OCI-LY1 (cell line): ENCODE measurements around the gene ETV1.

Experiments used
- H2AFZ ChIP-seq: fragments of 200-600 bp; sonication (generic), shearing (Covaris generic); 2 replicates; pipeline ENCODE4 v1.6.0; 2014; ENCODE audit warnings: antibody characterized with exemption, mild to moderate bottlenecking, low read length
- H3F3A ChIP-seq: fragments of 200-600 bp; sonication (generic), shearing (Covaris generic); 2 replicates; pipeline ENCODE4 v1.6.0; 2014; ENCODE audit warnings: mild to moderate bottlenecking, antibody characterized with exemption, low read length, moderate library complexity; ENCODE audit not compliant: insufficient read depth
- H3K27ac ChIP-seq: fragments of 200-600 bp; sonication (generic); 2 replicates; pipeline ENCODE4 v1.5.1; 2014; ENCODE audit warnings: low read length, mixed run types, mild to moderate bottlenecking, low read depth; ENCODE audit not compliant: poor library complexity, severe bottlenecking
- H3K27me3 ChIP-seq: fragments of 200-600 bp; sonication (generic); 2 replicates; pipeline ENCODE4 v1.6.0; 2014; ENCODE audit warnings: antibody characterized with exemption, mild to moderate bottlenecking, low read length, moderate library complexity; ENCODE audit not compliant: insufficient read depth
- H3K36me3 ChIP-seq: fragments of 200-600 bp; sonication (generic); 2 replicates; pipeline ENCODE4 v1.6.1; 2014; ENCODE audit warnings: mild to moderate bottlenecking, antibody characterized with exemption, low read length, moderate library complexity, mixed read lengths; ENCODE audit not compliant: insufficient read depth
- H3K4me1 ChIP-seq: fragments of 200-600 bp; sonication (generic); 2 replicates; pipeline ENCODE4 v1.5.1; 2014; ENCODE audit warnings: mild to moderate bottlenecking, low read length, moderate library complexity; ENCODE audit not compliant: insufficient read depth, severe bottlenecking
- H3K4me2 ChIP-seq: fragments of 200-600 bp; sonication (generic), shearing (Covaris generic); 2 replicates; pipeline ENCODE4 v1.6.1; 2014; ENCODE audit warnings: low read length
- H3K4me3 ChIP-seq: fragments of 200-600 bp; sonication (generic); 2 replicates; pipeline ENCODE4 v1.5.1; 2014; ENCODE audit warnings: low read length, low read depth, mild to moderate bottlenecking, mixed read lengths; ENCODE audit not compliant: poor library complexity, severe bottlenecking
- H3K79me2 ChIP-seq: fragments of 200-600 bp; shearing (Covaris generic); 2 replicates; pipeline ENCODE4 v1.6.1; 2016; ENCODE audit warnings: mixed run types, low read length, mixed read lengths; ENCODE audit not compliant: insufficient read depth
- H3K9ac ChIP-seq: fragments of 200-600 bp; sonication (generic), shearing (Covaris generic); 2 replicates; pipeline ENCODE4 v1.6.1; 2014; ENCODE audit warnings: mild to moderate bottlenecking, low read length, mixed read lengths
- H3K9me2 ChIP-seq: fragments of 200-600 bp; sonication (generic), shearing (Covaris generic); 2 replicates; pipeline ENCODE4 v1.6.1; 2014; ENCODE audit warnings: low read depth, mild to moderate bottlenecking, low read length, mixed read lengths
- H3K9me3 ChIP-seq: fragments of 200-600 bp; shearing (Covaris generic); 2 replicates; pipeline ENCODE4 v1.6.1; 2014; ENCODE audit warnings: low read length, mixed read lengths
- H4K20me1 ChIP-seq: fragments of 200-600 bp; sonication (generic), shearing (Covaris generic); 2 replicates; pipeline ENCODE4 v1.6.0; 2016; ENCODE audit warnings: mild to moderate bottlenecking, low read length; ENCODE audit not compliant: insufficient read depth
- EZH2 ChIP-seq: fragments of 200-600 bp; sonication (generic), shearing (Covaris generic); IDR thresholded peaks from 2 replicates; pipeline ENCODE4 v1.8.0; 2017; ENCODE audit warnings: borderline replicate concordance, mixed run types, mild to moderate bottlenecking, antibody characterized with exemption, low read length, moderate library complexity, mixed read lengths
- TF ChIP-seq, protein P1 (sequence below): fragments of 200-600 bp; sonication (generic), shearing (Covaris generic); IDR thresholded peaks from 2 replicates; pipeline ENCODE4 v1.5.1; 2017; ENCODE audit warnings: mild to moderate bottlenecking, antibody characterized with exemption, low read length, moderate library complexity, mixed read lengths

ETV1 gene

GRCh38 chr7:13948019-13948801 lies 41.3 kb downstream of the ETV1 start:
- H3F3A ChIP-seq: no peaks in the 10 kb centered on the region
- no peaks in the 10 kb centered on the region for H3K9me2 ChIP-seq
- H4K20me1 ChIP-seq: no peaks in the 10 kb centered on the region
- 0 out of 2 replicates have a peak, but pooled peaks cover under 1% of the 10 kb centered on the region for H3K9me3 ChIP-seq
- H3K4me2 ChIP-seq: peak overlapping the region; percentile 63
- H3K4me3 ChIP-seq: peak overlapping the region; percentile 19
- H3K9ac ChIP-seq: peak overlapping the region; percentile 31
- no peaks in the 10 kb centered on the region for H3K79me2 ChIP-seq
- H3K36me3 ChIP-seq: no peaks in the 10 kb centered on the region
- peaks cover 85% of the 10 kb centered on the region for H3K4me1 ChIP-seq
- H3K27me3 ChIP-seq: no peaks in the 10 kb centered on the region
- peak overlapping the region; percentile 43; the same call in 1 of the 2 replicates for H2AFZ ChIP-seq
- peak overlapping the region; percentile 90 for H3K27ac ChIP-seq
- no peak for TF ChIP-seq EZH2
- TF ChIP-seq, protein P1, sequence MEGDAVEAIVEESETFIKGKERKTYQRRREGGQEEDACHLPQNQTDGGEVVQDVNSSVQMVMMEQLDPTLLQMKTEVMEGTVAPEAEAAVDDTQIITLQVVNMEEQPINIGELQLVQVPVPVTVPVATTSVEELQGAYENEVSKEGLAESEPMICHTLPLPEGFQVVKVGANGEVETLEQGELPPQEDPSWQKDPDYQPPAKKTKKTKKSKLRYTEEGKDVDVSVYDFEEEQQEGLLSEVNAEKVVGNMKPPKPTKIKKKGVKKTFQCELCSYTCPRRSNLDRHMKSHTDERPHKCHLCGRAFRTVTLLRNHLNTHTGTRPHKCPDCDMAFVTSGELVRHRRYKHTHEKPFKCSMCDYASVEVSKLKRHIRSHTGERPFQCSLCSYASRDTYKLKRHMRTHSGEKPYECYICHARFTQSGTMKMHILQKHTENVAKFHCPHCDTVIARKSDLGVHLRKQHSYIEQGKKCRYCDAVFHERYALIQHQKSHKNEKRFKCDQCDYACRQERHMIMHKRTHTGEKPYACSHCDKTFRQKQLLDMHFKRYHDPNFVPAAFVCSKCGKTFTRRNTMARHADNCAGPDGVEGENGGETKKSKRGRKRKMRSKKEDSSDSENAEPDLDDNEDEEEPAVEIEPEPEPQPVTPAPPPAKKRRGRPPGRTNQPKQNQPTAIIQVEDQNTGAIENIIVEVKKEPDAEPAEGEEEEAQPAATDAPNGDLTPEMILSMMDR: no peak

DNA sequence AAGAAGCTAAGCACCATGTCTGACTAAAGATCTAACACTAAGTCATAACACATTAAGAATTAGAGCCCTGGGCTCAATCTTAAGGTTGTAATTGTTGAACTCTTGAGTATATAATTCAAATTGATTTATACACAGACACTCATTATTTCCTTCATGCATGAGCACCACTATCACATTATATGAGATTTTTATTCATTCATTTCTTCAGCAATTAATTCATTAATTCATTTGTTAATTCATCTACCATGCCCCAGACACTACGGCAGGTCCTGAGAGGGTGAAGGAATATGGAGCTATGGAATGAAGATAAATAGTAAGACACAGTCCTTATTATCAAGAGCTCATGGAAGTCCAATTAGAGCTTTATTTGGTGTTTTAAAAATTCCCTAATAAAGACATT lies 41.9 kb downstream of the ETV1 start:
- Histone ChIP-seq H3K9me2 (no peaks in the 10 kb centered on the region), H4K20me1 (no peaks in the 10 kb centered on the region), H3K4me1 (peaks cover 78% of the 10 kb centered on the region), H3K4me2 (peak overlapping the region; percentile 63; the same call in 1 of the 2 replicates), H3K9me3 (0 out of 2 replicates have a peak, but pooled peaks cover 4% of the 10 kb centered on the region), H3K27ac (peak overlapping the region; percentile 90), H3K27me3 (no peaks in the 10 kb centered on the region), H2AFZ (no peak overlapping the region), H3K79me2 (no peaks in the 10 kb centered on the region), H3K9ac (peak overlapping the region; percentile 31), H3K36me3 (no peaks in the 10 kb centered on the region), H3K4me3 (no peak overlapping the region), H3F3A (no peaks in the 10 kb centered on the region)
- no peak for TF ChIP-seq EZH2
- TF ChIP-seq, protein P1: no peak

GRCh38 chr7:13946181-13946580 lies 43.3 kb downstream of the ETV1 start:
- no peak overlapping the region for H3K4me3 ChIP-seq
- H2AFZ ChIP-seq: no peak overlapping the region
- H3K36me3 ChIP-seq: no peaks in the 10 kb centered on the region
- peak overlapping the region; percentile 37 for H3K27ac ChIP-seq
- no peaks in the 10 kb centered on the region for H3F3A ChIP-seq
- 0 out of 2 replicates have a peak, but pooled peaks cover 6% of the 10 kb centered on the region for H3K9me3 ChIP-seq
- H3K9ac ChIP-seq: no peak overlapping the region
- H3K4me1 ChIP-seq: peaks cover 68% of the 10 kb centered on the region
- no peaks in the 10 kb centered on the region for H3K27me3 ChIP-seq
- H3K4me2 ChIP-seq: peak overlapping the region; percentile 59; the same call in 1 of the 2 replicates
- H3K79me2 ChIP-seq: no peaks in the 10 kb centered on the region
- no peaks in the 10 kb centered on the region for H4K20me1 ChIP-seq
- no peaks in the 10 kb centered on the region for H3K9me2 ChIP-seq
- TF ChIP-seq, protein P1: no peak
- no peak for TF ChIP-seq EZH2
